HG03097 (cell line): Measurements from ENCODE around the gene CLIP4.

Experiments
- ATAC-seq: cut with Tn5 transposase; IDR thresholded peaks from one replicate; pipeline ENCODE4 v1.9.1; 2021; ENCODE audit not compliant: unreplicated experiment, low FRiP score

CLIP4 gene

GRCh38 chr2:29130295-29130694, 15.1 kb downstream of the CLIP4 start:
- no peak for ATAC-seq

GRCh38 chr2:29134933-29135332, 19.7 kb downstream of the CLIP4 start:
- no peak for ATAC-seq

GRCh38 chr2:29139152-29139551, 23.9 kb downstream of the CLIP4 start:
- ATAC-seq = no peak

GRCh38 chr2:29139731-29140130, 24.5 kb downstream of the CLIP4 start:
- no peak for ATAC-seq

- no peak for ATAC-seq
Observed at GRCh38 chr2:29143657-29144056, 28.4 kb downstream of the CLIP4 start.

- no peak for ATAC-seq
Observed at GRCh38 chr2:29146197-29146596, 31.0 kb downstream of the CLIP4 start.

- ATAC-seq = no peak
Observed at GRCh38 chr2:29147963-29148362, 32.7 kb downstream of the CLIP4 start.

- ATAC-seq = no peak
Observed at GRCh38 chr2:29154610-29155009, 39.4 kb downstream of the CLIP4 start.

- no peak for ATAC-seq
Observed at GRCh38 chr2:29155578-29155977, 40.4 kb downstream of the CLIP4 start.

GRCh38 chr2:29157131-29157530, 41.9 kb downstream of the CLIP4 start:
- no peak for ATAC-seq

GRCh38 chr2:29159125-29159524, 43.9 kb downstream of the CLIP4 start:
- no peak for ATAC-seq

- no peak for ATAC-seq
Observed at GRCh38 chr2:29160184-29160583, 45.0 kb downstream of the CLIP4 start.

- ATAC-seq = no peak
Observed at GRCh38 chr2:29162204-29162928, 47.2 kb downstream of the CLIP4 start.

GRCh38 chr2:29164091-29164846, 49.1 kb downstream of the CLIP4 start:
- no peak for ATAC-seq

GRCh38 chr2:29165362-29166241, 50.4 kb downstream of the CLIP4 start:
- no peak for ATAC-seq

GRCh38 chr2:29166242-29167039, 51.2 kb downstream of the CLIP4 start:
- ATAC-seq = no peak

GRCh38 chr2:29174937-29175336, 59.7 kb downstream of the CLIP4 start:
- no peak for ATAC-seq

- ATAC-seq = no peak
Observed at GRCh38 chr2:29175338-29175737, 60.1 kb downstream of the CLIP4 start.

- no peak for ATAC-seq
Observed at GRCh38 chr2:29182334-29182733, 67.1 kb downstream of the CLIP4 start.

GRCh38 chr2:29182920-29183319, 67.7 kb downstream of the CLIP4 start:
- ATAC-seq = no peak
